ENCODE results near the gene OR5H15. TPM values are rescaled to one million over a fixed set of nuclear protein-coding genes. Genes with fewer than 3 reads are reported as not detected.
"Not testable (repeated sequence)": the region's sequence is repeated elsewhere in the genome, so short reads cannot be mapped to it uniquely, and the experiment has no call there.

The OR5H15 gene
- total and polyA plus RNA-seq, 7 experiments from 2014 or later = not detected

DNA sequence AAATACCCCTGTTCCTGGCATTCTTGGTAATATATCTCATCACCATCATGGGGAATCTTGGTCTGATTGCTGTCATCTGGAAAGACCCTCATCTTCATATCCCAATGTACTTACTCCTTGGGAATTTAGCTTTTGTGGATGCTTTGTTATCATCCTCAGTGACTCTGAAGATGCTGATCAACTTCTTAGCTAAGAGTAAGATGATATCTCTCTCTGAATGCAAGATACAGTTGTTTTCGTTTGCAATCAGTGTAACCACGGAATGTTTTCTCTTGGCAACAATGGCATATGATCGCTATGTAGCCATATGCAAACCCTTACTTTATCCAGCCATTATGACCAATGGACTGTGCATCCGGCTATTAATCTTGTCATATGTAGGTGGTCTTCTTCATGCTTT lies 17.0 kb upstream of the OR5H15 start:
- H3K4me1 ChIP-seq (ENCODE audit: control insufficient read depth in 2 of 2, insufficient read depth in 2 of 2, low read length in 2 of 2); H3K4me3 ChIP-seq (ENCODE audit: low read length); H3K4me1 Mint-ChIP-seq; H3K27ac Mint-ChIP-seq; DNase-seq; ATAC-seq; H3K36me3 ChIP-seq (ENCODE audit: control insufficient read depth in 2 of 3, insufficient read depth in 3 of 3, low read length in 3 of 3); CTCF ChIA-PET; H3K27ac ChIP-seq (ENCODE audit: low read depth, low read length); intact Hi-C loops (cut with micrococcal nuclease); H3K36me3 Mint-ChIP-seq; H3K27me3 Mint-ChIP-seq; POLR2A ChIA-PET; H3K4me3 Mint-ChIP-seq; H3K27me3 ChIP-seq (ENCODE audit: control insufficient read depth in 2 of 2, insufficient read depth in 2 of 2, low read length in 2 of 2); H3K9me3 ChIP-seq (ENCODE audit: control insufficient read depth in 2 of 3, low read length in 3 of 3): not testable (repeated sequence)
- H3K9me3 Mint-ChIP-seq = peaks cover 0 to 12% (median 0%) of the 10 kb centered on the region in 11 donors

DNA sequence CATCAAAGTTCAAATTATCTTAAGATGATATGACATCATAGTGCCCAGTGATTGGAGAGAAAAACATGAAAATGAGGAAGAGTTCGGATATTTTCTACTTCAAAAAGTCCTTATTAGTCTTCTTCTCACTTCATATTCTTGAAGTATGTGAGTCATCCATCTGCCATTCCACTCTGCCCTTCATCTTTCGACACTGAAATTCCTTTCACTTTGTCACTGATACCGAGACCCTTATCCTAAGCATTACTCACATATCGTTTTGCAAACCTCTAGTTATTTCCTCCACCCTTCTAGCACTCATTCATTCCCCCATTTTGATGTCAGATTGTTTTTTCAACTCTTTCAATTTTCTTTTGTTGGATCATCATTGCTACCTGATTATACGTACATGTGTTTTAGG lies 15.3 kb upstream of the OR5H15 start:
- no peaks in the 10 kb centered on the region for H3K36me3 Mint-ChIP-seq
- H3K4me1 Mint-ChIP-seq = no peaks in the 10 kb centered on the region
- no peak overlapping the region for H3K4me3 Mint-ChIP-seq

DNA sequence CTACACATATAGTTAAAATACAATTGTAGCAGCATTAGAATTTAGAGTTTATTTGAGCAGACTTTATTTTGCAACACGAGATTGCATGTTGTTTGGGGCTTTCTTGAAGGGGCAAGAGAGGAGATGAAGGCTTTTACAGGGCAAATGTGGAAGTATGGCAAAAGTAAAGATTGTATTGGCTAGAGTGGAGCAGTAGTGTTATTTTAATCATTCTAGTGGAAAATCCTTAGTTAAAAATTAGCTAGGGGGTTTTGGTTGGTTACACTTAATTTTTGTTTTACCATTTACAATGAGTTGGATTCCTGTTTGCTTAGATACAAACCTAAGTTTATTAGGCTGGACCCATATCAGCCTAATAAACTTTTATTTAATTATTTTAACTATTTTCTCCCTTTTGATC lies 4.6 kb downstream of the OR5H15 start:
- POLR2A ChIA-PET = no interaction called here
- no peak for DNase-seq
- Mint-ChIP-seq H3K27ac (no peak overlapping the region), H3K36me3 (no peaks in the 10 kb centered on the region), H3K4me1 (peaks cover 0 to 3% (median 0%) of the 10 kb centered on the region in 7 donors), H3K4me3 (no peak overlapping the region), H3K9me3 (peaks cover 0 to 8% (median 3%) of the 10 kb centered on the region in 11 donors), H3K27me3 (peaks cover 0 to 9% (median 4%) of the 10 kb centered on the region in 5 donors)
- H3K36me3 ChIP-seq (ENCODE audit: control insufficient read depth in 2 of 3, insufficient read depth in 3 of 3, low read length in 3 of 3) = no peaks in the 10 kb centered on the region
- H3K9me3 ChIP-seq (ENCODE audit: control insufficient read depth in 2 of 3, low read length in 3 of 3) = no peaks in the 10 kb centered on the region
- CTCF ChIA-PET = no interaction called here
- H3K27ac ChIP-seq (ENCODE audit: low read depth, low read length) = no peak overlapping the region
- intact Hi-C loops (cut with micrococcal nuclease) = no loop called here
- no peak overlapping the region for H3K4me3 ChIP-seq (ENCODE audit: low read length)
- H3K4me1 ChIP-seq (ENCODE audit: control insufficient read depth in 2 of 2, insufficient read depth in 2 of 2, low read length in 2 of 2) = no peaks in the 10 kb centered on the region
- H3K27me3 ChIP-seq (ENCODE audit: control insufficient read depth in 2 of 2, insufficient read depth in 2 of 2, low read length in 2 of 2) = no peaks in the 10 kb centered on the region
- ATAC-seq = no peak

More for the DNA sequence above, 15.3 kb upstream of the OR5H15 start:
- H3K4me3 ChIP-seq (ENCODE audit: low read length) = no peak overlapping the region
- CTCF ChIA-PET = no interaction called here
- Mint-ChIP-seq H3K27ac (no peak overlapping the region), H3K27me3 (peaks cover 0 to 8% (median 5%) of the 10 kb centered on the region in 5 donors), H3K9me3 (peaks cover 0 to 12% (median 0%) of the 10 kb centered on the region in 11 donors)
- no peaks in the 10 kb centered on the region for H3K36me3 ChIP-seq (ENCODE audit: control insufficient read depth in 2 of 3, insufficient read depth in 3 of 3, low read length in 3 of 3)
- H3K27me3 ChIP-seq (ENCODE audit: control insufficient read depth in 2 of 2, insufficient read depth in 2 of 2, low read length in 2 of 2) = no peaks in the 10 kb centered on the region
- ATAC-seq (no peak), DNase-seq (no peak)
- H3K9me3 ChIP-seq (ENCODE audit: control insufficient read depth in 2 of 3, low read length in 3 of 3) = no peaks in the 10 kb centered on the region
- intact Hi-C loops (cut with micrococcal nuclease) = no loop called here
- H3K4me1 ChIP-seq (ENCODE audit: control insufficient read depth in 2 of 2, insufficient read depth in 2 of 2, low read length in 2 of 2) = no peaks in the 10 kb centered on the region
- POLR2A ChIA-PET = no interaction called here
- no peak overlapping the region for H3K27ac ChIP-seq (ENCODE audit: low read depth, low read length)

DNA sequence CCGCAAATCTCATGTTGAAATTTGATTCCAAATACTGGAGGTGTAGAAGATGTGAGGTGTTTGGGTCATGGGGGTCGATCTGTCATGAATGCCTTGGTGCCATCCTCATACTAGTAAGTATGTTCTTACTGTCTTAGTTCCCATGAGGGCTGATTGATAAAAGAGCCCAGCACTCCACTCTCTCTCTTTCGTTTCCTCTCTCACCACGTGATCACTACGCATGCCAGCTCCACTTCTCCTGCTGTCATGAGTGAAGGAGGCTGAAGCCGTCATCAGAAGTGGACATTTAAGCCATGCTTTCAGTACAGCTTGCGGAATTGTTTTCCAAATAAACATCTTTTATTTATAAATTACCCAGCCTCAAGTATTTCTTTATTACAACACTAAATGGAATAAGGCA lies 6.1 kb downstream of the OR5H15 start:
- Histone ChIP-seq H3K27ac (ENCODE audit: low read depth, low read length) (no peak overlapping the region), H3K36me3 (ENCODE audit: control insufficient read depth in 2 of 3, insufficient read depth in 3 of 3, low read length in 3 of 3) (no peaks in the 10 kb centered on the region), H3K9me3 (ENCODE audit: control insufficient read depth in 2 of 3, low read length in 3 of 3) (no peaks in the 10 kb centered on the region), H3K4me1 (ENCODE audit: control insufficient read depth in 2 of 2, insufficient read depth in 2 of 2, low read length in 2 of 2) (no peaks in the 10 kb centered on the region), H3K4me3 (ENCODE audit: low read length) (no peak overlapping the region), H3K27me3 (ENCODE audit: control insufficient read depth in 2 of 2, insufficient read depth in 2 of 2, low read length in 2 of 2) (no peaks in the 10 kb centered on the region)
- peaks cover 0 to 8% (median 4%) of the 10 kb centered on the region in 11 donors for H3K9me3 Mint-ChIP-seq
- ATAC-seq (no peak), DNase-seq (no peak)
- peaks cover 0 to 9% (median 3%) of the 10 kb centered on the region in 5 donors for H3K27me3 Mint-ChIP-seq
- intact Hi-C loops (cut with micrococcal nuclease) = no loop called here
- H3K36me3 Mint-ChIP-seq = no peaks in the 10 kb centered on the region
- no peak overlapping the region for H3K27ac Mint-ChIP-seq
- H3K4me3 Mint-ChIP-seq = no peak overlapping the region
- POLR2A ChIA-PET = no interaction called here
- peaks cover 0 to 3% (median 0%) of the 10 kb centered on the region in 7 donors for H3K4me1 Mint-ChIP-seq
- CTCF ChIA-PET = no interaction called here

DNA sequence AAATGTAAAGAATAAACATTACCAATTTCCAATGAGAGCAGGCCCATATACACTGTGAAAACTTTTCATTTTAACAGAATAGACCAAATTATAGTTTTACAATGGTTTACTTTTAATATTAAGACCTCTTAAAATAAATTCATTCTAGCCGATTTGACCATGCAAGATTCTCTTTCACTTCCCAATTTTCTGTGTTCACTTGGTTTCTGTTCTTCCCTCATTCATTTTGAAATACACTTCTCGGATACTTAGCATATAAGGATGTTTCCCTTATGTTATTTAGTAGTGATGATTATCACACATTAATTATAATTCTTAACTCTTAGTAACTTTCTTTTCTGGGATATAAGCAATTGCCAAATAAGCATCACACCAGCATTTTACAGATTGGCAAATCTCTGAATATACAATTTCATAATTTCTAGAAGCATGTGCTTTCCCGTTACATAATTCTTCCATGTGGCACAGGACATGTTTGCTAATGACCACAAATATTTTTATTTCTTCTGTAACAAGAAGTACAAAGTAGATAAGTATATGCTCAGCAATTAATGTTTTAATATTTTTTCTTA lies 13.9 kb downstream of the OR5H15 start:
- POLR2A ChIA-PET = no interaction called here
- Mint-ChIP-seq H3K36me3 (no peaks in the 10 kb centered on the region), H3K27ac (no peak overlapping the region), H3K9me3 (peaks cover 0 to 4% (median 0%) of the 10 kb centered on the region in 11 donors), H3K27me3 (peaks cover 0 to 3% (median 0%) of the 10 kb centered on the region in 5 donors), H3K4me1 (no peaks in the 10 kb centered on the region), H3K4me3 (no peak overlapping the region)
- DNase-seq (no peak), ATAC-seq (no peak)
- no peak overlapping the region for H3K27ac ChIP-seq (ENCODE audit: low read depth, low read length)
- no peak overlapping the region for H3K4me3 ChIP-seq (ENCODE audit: low read length)
- H3K9me3 ChIP-seq (ENCODE audit: control insufficient read depth in 2 of 3, low read length in 3 of 3) = no peaks in the 10 kb centered on the region
- CTCF ChIA-PET = no interaction called here
- H3K27me3 ChIP-seq (ENCODE audit: control insufficient read depth in 2 of 2, insufficient read depth in 2 of 2, low read length in 2 of 2) = no peaks in the 10 kb centered on the region
- H3K4me1 ChIP-seq (ENCODE audit: control insufficient read depth in 2 of 2, insufficient read depth in 2 of 2, low read length in 2 of 2) = no peaks in the 10 kb centered on the region
- intact Hi-C loops (cut with micrococcal nuclease) = no loop called here
- no peaks in the 10 kb centered on the region for H3K36me3 ChIP-seq (ENCODE audit: control insufficient read depth in 2 of 3, insufficient read depth in 3 of 3, low read length in 3 of 3)

DNA sequence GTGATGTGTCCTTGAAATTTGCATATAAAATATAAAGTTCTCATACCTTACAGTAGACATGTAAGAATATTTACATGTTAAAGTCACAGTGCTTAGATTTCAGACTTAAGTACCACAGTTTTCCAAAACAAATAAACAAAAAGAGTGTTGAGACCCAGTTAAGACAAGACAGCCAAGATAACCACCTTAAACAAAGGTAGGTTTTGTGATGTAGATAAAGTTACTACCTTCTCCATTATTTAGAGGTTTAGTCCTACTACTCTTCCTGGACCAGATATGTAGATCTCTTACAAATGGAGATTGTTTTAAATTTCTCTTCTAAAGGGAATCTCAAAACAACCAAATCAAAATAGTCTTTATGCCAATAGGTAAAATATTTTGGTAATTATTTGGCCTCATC lies 15.7 kb downstream of the OR5H15 start:
- ATAC-seq (no peak), DNase-seq (no peak)
- intact Hi-C loops (cut with micrococcal nuclease) = no loop called here
- Histone ChIP-seq H3K27ac (ENCODE audit: low read depth, low read length) (no peak overlapping the region), H3K27me3 (ENCODE audit: control insufficient read depth in 2 of 2, insufficient read depth in 2 of 2, low read length in 2 of 2) (no peaks in the 10 kb centered on the region), H3K4me3 (ENCODE audit: low read length) (no peak overlapping the region), H3K36me3 (ENCODE audit: control insufficient read depth in 2 of 3, insufficient read depth in 3 of 3, low read length in 3 of 3) (no peaks in the 10 kb centered on the region), H3K4me1 (ENCODE audit: control insufficient read depth in 2 of 2, insufficient read depth in 2 of 2, low read length in 2 of 2) (no peaks in the 10 kb centered on the region), H3K9me3 (ENCODE audit: control insufficient read depth in 2 of 3, low read length in 3 of 3) (no peaks in the 10 kb centered on the region)
- H3K4me3 Mint-ChIP-seq = no peak overlapping the region
- H3K9me3 Mint-ChIP-seq = peaks cover 0 to 4% (median 0%) of the 10 kb centered on the region in 11 donors
- ChIA-PET CTCF (no interaction called here), POLR2A (no interaction called here)
- H3K4me1 Mint-ChIP-seq = no peaks in the 10 kb centered on the region
- no peak overlapping the region for H3K27ac Mint-ChIP-seq
- H3K36me3 Mint-ChIP-seq = no peaks in the 10 kb centered on the region
- peaks cover 0 to 3% (median 0%) of the 10 kb centered on the region in 5 donors for H3K27me3 Mint-ChIP-seq

DNA sequence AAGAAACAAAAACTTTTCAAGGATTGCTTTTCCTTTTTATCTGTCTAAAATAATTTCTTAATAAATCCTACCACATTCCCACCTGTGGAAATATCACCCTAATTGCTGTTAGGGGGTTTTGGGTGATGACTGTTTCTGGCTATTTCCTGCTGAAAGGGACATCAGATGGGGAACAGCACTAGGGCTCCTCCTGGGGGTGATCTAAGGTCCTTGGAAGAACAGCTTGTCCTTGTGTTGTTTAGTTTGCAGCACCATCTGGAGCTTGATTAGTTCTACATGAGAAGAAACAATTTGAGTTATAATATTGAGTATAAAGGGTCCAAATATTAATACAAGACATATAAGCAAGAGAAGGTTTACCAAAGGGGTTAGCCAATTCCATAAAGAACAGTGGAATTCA lies 18.7 kb downstream of the OR5H15 start:
- POLR2A ChIA-PET = no interaction called here
- H3K36me3 ChIP-seq (ENCODE audit: control insufficient read depth in 2 of 3, insufficient read depth in 3 of 3, low read length in 3 of 3) = no peaks in the 10 kb centered on the region
- CTCF ChIA-PET = no interaction called here

More for the DNA sequence above, 18.7 kb downstream of the OR5H15 start:
- H3K27ac Mint-ChIP-seq = no peak overlapping the region
- H3K27me3 Mint-ChIP-seq = peaks cover 0 to 2% (median 0%) of the 10 kb centered on the region in 5 donors
- peaks cover 0 to 5% (median 1%) of the 10 kb centered on the region in 7 donors for H3K4me1 Mint-ChIP-seq
- H3K9me3 Mint-ChIP-seq = peaks cover 0 to 1% (median 0%) of the 10 kb centered on the region in 11 donors
- intact Hi-C loops (cut with micrococcal nuclease) = loop anchor here (5.0 kb wide), 2 partner anchors 148 to 627 kb away; partner anchors contain the start of gene GABRR3 (in 1 of the 2)
- no peaks in the 10 kb centered on the region for H3K9me3 ChIP-seq (ENCODE audit: control insufficient read depth in 2 of 3, low read length in 3 of 3)
- no peaks in the 10 kb centered on the region for H3K27me3 ChIP-seq (ENCODE audit: control insufficient read depth in 2 of 2, insufficient read depth in 2 of 2, low read length in 2 of 2)
- no peaks in the 10 kb centered on the region for H3K36me3 Mint-ChIP-seq
- H3K4me3 Mint-ChIP-seq = no peak overlapping the region
- H3K4me1 ChIP-seq (ENCODE audit: control insufficient read depth in 2 of 2, insufficient read depth in 2 of 2, low read length in 2 of 2) = no peaks in the 10 kb centered on the region
- DNase-seq (no peak), ATAC-seq (no peak)
- H3K4me3 ChIP-seq (ENCODE audit: low read length) = no peak overlapping the region
- no peak overlapping the region for H3K27ac ChIP-seq (ENCODE audit: low read depth, low read length)

Data from naive thymus-derived CD4-positive, alpha-beta T cell (primary cell).